Measurements from ENCODE around the gene NCKAP5. TPM values are rescaled to one million over a fixed set of nuclear protein-coding genes. Genes with fewer than 3 reads are reported as not detected.

Gene NCKAP5
- total RNA-seq, 1 donor from 2014 or later = 0.46 TPM

DNA sequence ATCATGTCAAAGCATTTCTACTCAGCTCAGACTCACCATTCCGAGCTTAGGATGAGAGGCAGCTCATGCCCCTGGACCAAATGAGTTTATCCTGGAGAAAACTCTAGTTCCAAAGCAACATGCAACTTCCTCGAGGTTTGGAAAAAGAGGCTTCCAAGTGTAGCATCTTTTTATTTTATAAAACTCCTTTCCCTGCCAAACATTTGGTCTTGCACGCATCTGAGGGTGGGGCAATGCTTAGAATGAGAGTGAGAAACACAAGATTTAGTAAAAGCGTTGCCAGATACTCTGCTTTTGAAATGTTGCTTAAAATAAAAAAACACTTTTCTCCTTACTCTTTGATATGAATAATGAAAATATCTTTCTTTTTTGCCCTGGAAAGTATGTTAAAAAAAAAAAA, 151.5 kb downstream of the NCKAP5 start:
- no peaks in the 10 kb centered on the region for H3K4me1 Mint-ChIP-seq (ENCODE audit: unreplicated experiment)

DNA sequence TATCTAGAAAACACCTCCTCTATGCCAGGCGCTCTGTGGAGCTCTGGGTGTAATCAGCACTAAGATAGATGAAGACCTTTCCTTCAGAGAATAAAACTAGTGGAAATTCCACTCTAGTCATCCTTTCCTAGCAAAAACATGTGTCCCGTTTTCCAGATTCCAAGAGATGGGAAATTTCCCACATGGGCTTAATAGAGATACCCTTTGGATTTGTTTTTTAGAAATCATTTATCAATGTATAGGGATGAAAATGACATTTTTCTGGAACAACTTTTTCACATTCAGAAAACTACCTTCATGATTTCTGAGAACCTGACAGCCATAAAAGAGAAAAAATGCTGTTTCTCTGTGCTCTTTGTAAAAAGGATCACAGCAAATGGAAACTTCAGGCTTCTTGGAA, 152.1 kb downstream of the NCKAP5 start:
- H3K36me3 Mint-ChIP-seq (ENCODE audit: unreplicated experiment) = no peaks in the 10 kb centered on the region
- peaks cover 4% of the 10 kb centered on the region for H3K27me3 Mint-ChIP-seq (ENCODE audit: unreplicated experiment)
- DNase-seq (ENCODE audit: extremely low spot score, unreplicated experiment) = no peak
- no peak overlapping the region for H3K27ac Mint-ChIP-seq (ENCODE audit: unreplicated experiment)
- no peak overlapping the region for H3K4me3 Mint-ChIP-seq (ENCODE audit: unreplicated experiment)
- no peaks in the 10 kb centered on the region for H3K9me3 Mint-ChIP-seq (ENCODE audit: unreplicated experiment)
- TF ChIP-seq, protein P1, sequence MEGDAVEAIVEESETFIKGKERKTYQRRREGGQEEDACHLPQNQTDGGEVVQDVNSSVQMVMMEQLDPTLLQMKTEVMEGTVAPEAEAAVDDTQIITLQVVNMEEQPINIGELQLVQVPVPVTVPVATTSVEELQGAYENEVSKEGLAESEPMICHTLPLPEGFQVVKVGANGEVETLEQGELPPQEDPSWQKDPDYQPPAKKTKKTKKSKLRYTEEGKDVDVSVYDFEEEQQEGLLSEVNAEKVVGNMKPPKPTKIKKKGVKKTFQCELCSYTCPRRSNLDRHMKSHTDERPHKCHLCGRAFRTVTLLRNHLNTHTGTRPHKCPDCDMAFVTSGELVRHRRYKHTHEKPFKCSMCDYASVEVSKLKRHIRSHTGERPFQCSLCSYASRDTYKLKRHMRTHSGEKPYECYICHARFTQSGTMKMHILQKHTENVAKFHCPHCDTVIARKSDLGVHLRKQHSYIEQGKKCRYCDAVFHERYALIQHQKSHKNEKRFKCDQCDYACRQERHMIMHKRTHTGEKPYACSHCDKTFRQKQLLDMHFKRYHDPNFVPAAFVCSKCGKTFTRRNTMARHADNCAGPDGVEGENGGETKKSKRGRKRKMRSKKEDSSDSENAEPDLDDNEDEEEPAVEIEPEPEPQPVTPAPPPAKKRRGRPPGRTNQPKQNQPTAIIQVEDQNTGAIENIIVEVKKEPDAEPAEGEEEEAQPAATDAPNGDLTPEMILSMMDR (IDR thresholded peaks at IDR 0.05) = no peak
- H3K4me1 Mint-ChIP-seq (ENCODE audit: unreplicated experiment) = no peaks in the 10 kb centered on the region

More for the DNA sequence above, 151.5 kb downstream of the NCKAP5 start:
- no peaks in the 10 kb centered on the region for H3K9me3 Mint-ChIP-seq (ENCODE audit: unreplicated experiment)
- H3K27me3 Mint-ChIP-seq (ENCODE audit: unreplicated experiment) = peaks cover 4% of the 10 kb centered on the region
- no peak overlapping the region for H3K4me3 Mint-ChIP-seq (ENCODE audit: unreplicated experiment)
- TF ChIP-seq, protein P1 (IDR thresholded peaks at IDR 0.05) = no peak
- H3K27ac Mint-ChIP-seq (ENCODE audit: unreplicated experiment) = no peak overlapping the region
- no peak for DNase-seq (ENCODE audit: extremely low spot score, unreplicated experiment)
- no peaks in the 10 kb centered on the region for H3K36me3 Mint-ChIP-seq (ENCODE audit: unreplicated experiment)

GRCh38 chr2:133415210-133415876, 152.9 kb downstream of the NCKAP5 start:
- no peak overlapping the region for H3K27ac Mint-ChIP-seq (ENCODE audit: unreplicated experiment)
- TF ChIP-seq, protein P1 (IDR thresholded peaks at IDR 0.05) = no peak
- H3K36me3 Mint-ChIP-seq (ENCODE audit: unreplicated experiment) = no peaks in the 10 kb centered on the region
- no peak for DNase-seq (ENCODE audit: extremely low spot score, unreplicated experiment)
- no peak overlapping the region for H3K4me3 Mint-ChIP-seq (ENCODE audit: unreplicated experiment)
- H3K4me1 Mint-ChIP-seq (ENCODE audit: unreplicated experiment) = no peaks in the 10 kb centered on the region
- H3K27me3 Mint-ChIP-seq (ENCODE audit: unreplicated experiment) = peaks cover 4% of the 10 kb centered on the region
- no peaks in the 10 kb centered on the region for H3K9me3 Mint-ChIP-seq (ENCODE audit: unreplicated experiment)

DNA sequence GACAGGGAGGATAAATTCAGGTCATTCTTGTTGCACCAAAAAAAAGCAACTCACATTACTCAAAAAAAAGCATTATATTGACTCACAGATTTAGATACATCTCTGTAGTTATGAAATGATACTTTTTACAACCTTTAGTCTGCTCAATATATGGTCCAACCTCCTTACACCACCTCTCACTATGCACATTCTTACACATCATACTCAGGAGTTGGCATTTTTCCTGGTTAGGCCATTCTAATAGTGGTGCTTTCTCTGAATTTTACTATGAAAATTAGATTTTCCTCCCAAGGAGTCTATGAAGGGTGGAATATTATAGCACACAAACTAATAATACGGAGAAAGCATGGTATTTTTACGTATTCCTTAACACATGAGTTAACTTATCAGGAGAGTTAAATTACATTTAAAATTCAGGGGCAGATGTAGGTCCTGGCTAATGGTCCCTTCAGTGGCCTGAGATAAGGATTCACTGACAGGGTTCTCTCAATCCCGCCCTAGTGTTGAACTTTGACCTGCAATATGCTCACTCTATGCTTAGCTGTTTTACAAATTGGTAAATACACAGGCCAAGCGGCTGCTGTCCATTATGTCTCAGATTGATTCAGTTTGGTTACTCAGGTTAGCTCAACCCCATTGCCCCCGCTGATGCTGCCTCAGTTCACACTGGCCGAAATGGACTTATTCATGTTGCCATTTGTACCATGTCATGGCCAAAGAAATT, 153.6 kb downstream of the NCKAP5 start:
- TF ChIP-seq, protein P1 (IDR thresholded peaks at IDR 0.05) = no peak
- Mint-ChIP-seq H3K27me3 (ENCODE audit: unreplicated experiment) (peaks cover 3% of the 10 kb centered on the region), H3K4me1 (ENCODE audit: unreplicated experiment) (no peaks in the 10 kb centered on the region), H3K9me3 (ENCODE audit: unreplicated experiment) (no peaks in the 10 kb centered on the region), H3K27ac (ENCODE audit: unreplicated experiment) (no peak overlapping the region), H3K4me3 (ENCODE audit: unreplicated experiment) (no peak overlapping the region), H3K36me3 (ENCODE audit: unreplicated experiment) (no peaks in the 10 kb centered on the region)
- no peak for DNase-seq (ENCODE audit: extremely low spot score, unreplicated experiment)

GRCh38 chr2:133413863-133414262, 154.4 kb downstream of the NCKAP5 start:
- Mint-ChIP-seq H3K4me1 (ENCODE audit: unreplicated experiment) (no peaks in the 10 kb centered on the region), H3K4me3 (ENCODE audit: unreplicated experiment) (no peak overlapping the region), H3K27ac (ENCODE audit: unreplicated experiment) (no peak overlapping the region), H3K27me3 (ENCODE audit: unreplicated experiment) (no peaks in the 10 kb centered on the region), H3K36me3 (ENCODE audit: unreplicated experiment) (no peaks in the 10 kb centered on the region), H3K9me3 (ENCODE audit: unreplicated experiment) (no peaks in the 10 kb centered on the region)
- DNase-seq (ENCODE audit: extremely low spot score, unreplicated experiment) = no peak
- TF ChIP-seq, protein P1 (IDR thresholded peaks at IDR 0.05) = no peak

Measured in osteocyte (in vitro differentiated cells).